Endothelial cell (in vitro differentiated cells): ENCODE measurements around the gene PCDHGB4. TPM values are rescaled to one million over a fixed set of nuclear protein-coding genes. Genes with fewer than 3 reads are reported as not detected.

ENCODE experiments used
- DNase-seq: peaks from one replicate; pipeline ENCODE4 v3.0.0; 2021; ENCODE audit warnings: low spot score
- H3K27ac Mint-ChIP-seq: one replicate; pipeline ENCODE4 v1.8.0; 2021; ENCODE audit warnings: mixed read lengths, inconsistent platforms; ENCODE audit not compliant: unreplicated experiment
- H3K27me3 Mint-ChIP-seq: one replicate; pipeline ENCODE4 v1.8.0; 2021; ENCODE audit warnings: mild to moderate bottlenecking, moderate library complexity, mixed read lengths, inconsistent platforms; ENCODE audit not compliant: unreplicated experiment
- H3K36me3 Mint-ChIP-seq: one replicate; pipeline ENCODE4 v1.8.0; 2021; ENCODE audit warnings: mild to moderate bottlenecking, low read depth, mixed read lengths, inconsistent platforms; ENCODE audit not compliant: unreplicated experiment
- H3K4me1 Mint-ChIP-seq: one replicate; pipeline ENCODE4 v1.8.0; 2021; ENCODE audit warnings: mild to moderate bottlenecking, mixed read lengths, inconsistent platforms; ENCODE audit not compliant: unreplicated experiment
- H3K4me3 Mint-ChIP-seq: one replicate; pipeline ENCODE4 v1.8.0; 2021; ENCODE audit warnings: mild to moderate bottlenecking, mixed read lengths, inconsistent platforms; ENCODE audit not compliant: unreplicated experiment
- H3K9me3 Mint-ChIP-seq: one replicate; pipeline ENCODE4 v1.8.0; 2021; ENCODE audit warnings: mixed read lengths, inconsistent platforms; ENCODE audit not compliant: unreplicated experiment
- CTCF ChIP-seq: fragments of 200-600 bp; sonication (generic); IDR thresholded peaks from one replicate; pipeline ENCODE4 v1.5.0; 2021; ENCODE audit warnings: antibody characterized with exemption; ENCODE audit not compliant: unreplicated experiment
- total RNA-seq: library from RNA; stranded (reverse); fragmentation: NEBNext Ultra II Directional; extraction: Animal tissue kit (Norgen Biotek cat#: 25700); gene quantifications from one replicate; pipeline ENCODE4 v1.2.1, GENCODE V29; 2021; ENCODE audit not compliant: unreplicated experiment

The PCDHGB4 gene
- total RNA-seq, 1 donor from 2014 or later = 13.2 TPM

GRCh38 chr5:141420855-141421488 is 33.5 kb downstream of the PCDHGB4 start, which contains the start of gene PCDHGA11:
PCDHGA11 (plus strand) TSS chr5:141421051; CDS start chr5:141421228, 177 bp downstream.
- peaks cover 70% of the 10 kb centered on the region for H3K36me3 Mint-ChIP-seq
- peaks cover 25% of the 10 kb centered on the region for H3K27me3 Mint-ChIP-seq
- no peak within 1 kb of the TSS for H3K27ac Mint-ChIP-seq
- peaks cover 36% of the 10 kb centered on the region for H3K9me3 Mint-ChIP-seq
- TF ChIP-seq CTCF = peak; percentile 65
- DNase-seq = peak; percentile 37
- H3K4me3 Mint-ChIP-seq = peak within 1 kb of the TSS; percentile 89
- peaks cover 21% of the 10 kb centered on the region for H3K4me1 Mint-ChIP-seq

- DNase-seq = no peak
- no peak overlapping the region for H3K27ac Mint-ChIP-seq
- H3K27me3 Mint-ChIP-seq = peaks cover 25% of the 10 kb centered on the region
Measured at GRCh38 chr5:141421489-141421855, 34.0 kb downstream of the PCDHGB4 start.

GRCh38 chr5:141422742-141423291 is 35.3 kb downstream of the PCDHGB4 start:
- Mint-ChIP-seq H3K9me3 (peaks cover 45% of the 10 kb centered on the region), H3K27me3 (peaks cover 24% of the 10 kb centered on the region), H3K36me3 (peaks cover 83% of the 10 kb centered on the region), H3K27ac (no peak overlapping the region), H3K4me3 (peak overlapping the region; percentile 42), H3K4me1 (peaks cover 17% of the 10 kb centered on the region)
- TF ChIP-seq CTCF = no peak
- DNase-seq = no peak

More at GRCh38 chr5:141421489-141421855, 34.0 kb downstream of the PCDHGB4 start:
- Mint-ChIP-seq H3K4me3 (peak overlapping the region; percentile 82), H3K36me3 (peaks cover 75% of the 10 kb centered on the region), H3K4me1 (peaks cover 21% of the 10 kb centered on the region), H3K9me3 (peaks cover 40% of the 10 kb centered on the region)
- TF ChIP-seq CTCF = no peak

GRCh38 chr5:141427783-141428426 is 40.4 kb downstream of the PCDHGB4 start:
- Mint-ChIP-seq H3K36me3 (peaks cover 72% of the 10 kb centered on the region), H3K4me1 (peaks cover 2% of the 10 kb centered on the region), H3K27ac (peak overlapping the region; percentile 82), H3K27me3 (peaks cover 13% of the 10 kb centered on the region), H3K4me3 (peak overlapping the region; percentile 88), H3K9me3 (peaks cover 41% of the 10 kb centered on the region)
- no peak for TF ChIP-seq CTCF
- no peak for DNase-seq
